IPS-NIHi7 (cell line): ENCODE data around the gene ADCY1.
A peak's percentile ranks its signal among the peaks of the same experiment; 100 is the strongest.
"Not testable (repeated sequence)": the region's sequence is repeated elsewhere in the genome, so short reads cannot be mapped to it uniquely, and the experiment has no call there.

Source experiments
- DNase-seq: peaks from one replicate; pipeline ENCODE4 v3.0.0; 2012; ENCODE audit warnings: mixed read lengths; ENCODE audit errors: extremely low spot score

ADCY1 gene

GRCh38 chr7:45710271-45711160 lies 136.3 kb downstream of the ADCY1 start:
- no peak for DNase-seq

DNA sequence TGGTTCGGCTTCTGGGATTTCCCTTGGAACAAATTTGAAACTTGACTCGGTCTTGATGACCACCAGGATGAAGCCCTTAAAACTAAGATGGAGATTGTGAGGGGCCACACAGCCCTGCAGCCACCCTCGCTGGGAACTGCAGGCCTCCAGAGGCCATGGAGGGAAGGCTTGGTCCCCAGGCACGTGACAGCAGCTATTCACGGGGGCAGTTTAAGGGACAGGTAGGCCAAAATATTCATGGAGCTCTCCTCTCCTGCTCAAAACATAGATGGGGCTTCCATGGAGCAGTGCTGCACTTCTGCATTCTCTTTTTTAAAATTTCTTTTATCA lies 137.0 kb downstream of the ADCY1 start:
- no peak for DNase-seq

GRCh38 chr7:45712057-45712689 lies 138.0 kb downstream of the ADCY1 start:
- DNase-seq: no peak

DNA sequence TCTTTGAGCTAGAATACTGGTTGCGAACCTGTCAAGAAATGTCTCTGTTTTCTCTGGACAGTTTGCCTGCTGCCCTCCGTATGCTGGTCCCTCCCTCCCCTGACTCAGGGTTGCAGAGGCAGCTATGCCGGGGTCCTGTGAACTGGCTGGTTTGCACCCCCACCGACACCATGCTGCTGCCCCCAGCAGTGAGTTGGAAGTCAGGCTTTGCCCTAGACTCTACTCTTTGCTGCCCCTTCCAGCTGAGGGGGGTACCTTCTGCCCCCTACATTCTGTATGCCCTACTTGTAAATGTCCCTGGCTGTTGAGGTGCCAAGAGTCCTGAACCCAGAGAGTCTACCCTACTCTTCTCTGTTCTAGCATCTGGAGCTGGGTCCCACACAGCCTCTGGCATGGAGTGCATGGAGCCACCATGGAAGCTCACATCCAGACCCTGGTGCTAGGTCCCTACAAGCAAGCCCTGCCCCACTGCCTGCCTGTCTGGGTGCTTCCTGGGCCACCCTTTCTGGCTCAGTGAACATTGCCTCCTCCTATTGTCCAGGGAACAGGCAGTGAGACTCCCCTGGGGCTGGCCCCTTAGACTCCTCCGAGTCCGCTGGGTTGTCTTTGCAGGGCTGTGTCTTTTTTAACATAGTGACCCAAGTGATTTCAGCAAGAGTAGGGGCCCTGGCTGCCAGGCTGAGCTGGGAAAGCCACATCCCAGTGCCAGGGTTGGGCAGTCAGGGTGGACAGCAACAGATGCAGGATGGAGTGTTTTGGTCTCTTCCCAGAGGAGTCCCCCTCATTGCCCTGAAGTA lies 138.9 kb downstream of the ADCY1 start:
- DNase-seq: no peak

- no peak for DNase-seq
These were observed 139.7 kb downstream of the ADCY1 start for GRCh38 chr7:45713669-45714520.

GRCh38 chr7:45714521-45714820 lies 140.3 kb downstream of the ADCY1 start:
- DNase-seq: no peak

DNA sequence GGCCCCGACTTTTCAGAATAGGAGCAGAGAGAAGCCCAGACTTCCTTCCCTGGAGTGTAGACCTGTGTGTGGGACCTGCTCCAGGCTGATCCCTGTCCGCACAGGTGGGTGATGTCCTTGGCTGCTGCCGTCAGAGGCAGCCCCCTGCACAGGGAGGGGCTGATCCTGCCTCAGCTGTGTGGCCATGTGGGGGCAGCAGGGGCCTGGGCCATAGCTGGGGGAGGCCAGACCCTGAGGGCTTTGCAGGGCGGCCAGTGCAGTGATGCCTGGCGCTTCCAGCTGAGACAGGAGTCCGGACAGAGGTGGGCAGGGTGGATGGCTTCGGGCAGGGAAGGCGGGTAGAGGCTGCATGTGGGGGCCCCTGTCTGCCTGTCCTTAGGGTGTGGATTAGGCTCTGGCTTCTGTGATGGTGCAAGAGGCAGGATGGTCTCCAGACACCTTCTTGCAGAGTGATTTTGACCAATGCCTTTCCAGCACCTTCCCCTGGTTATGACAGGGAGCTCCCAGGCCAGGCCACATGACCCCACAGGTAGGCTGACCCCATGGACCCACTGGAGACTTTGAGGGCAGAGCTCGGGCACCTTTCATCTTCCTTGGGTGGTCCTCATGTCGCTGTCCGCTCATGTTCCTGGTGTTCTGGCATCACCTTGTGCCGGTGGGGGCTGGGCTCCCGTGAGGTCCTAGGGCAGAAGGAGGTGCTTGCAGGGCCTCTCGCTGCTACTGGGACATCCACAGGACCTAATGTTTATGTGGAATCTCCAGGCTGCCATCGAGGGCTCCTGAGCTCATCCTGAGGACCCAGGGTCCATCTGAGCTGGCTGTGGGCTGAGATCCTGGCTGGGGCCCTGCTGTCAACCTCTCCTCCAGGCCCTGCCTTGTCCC lies 141.5 kb downstream of the ADCY1 start:
- no peak for DNase-seq

DNA sequence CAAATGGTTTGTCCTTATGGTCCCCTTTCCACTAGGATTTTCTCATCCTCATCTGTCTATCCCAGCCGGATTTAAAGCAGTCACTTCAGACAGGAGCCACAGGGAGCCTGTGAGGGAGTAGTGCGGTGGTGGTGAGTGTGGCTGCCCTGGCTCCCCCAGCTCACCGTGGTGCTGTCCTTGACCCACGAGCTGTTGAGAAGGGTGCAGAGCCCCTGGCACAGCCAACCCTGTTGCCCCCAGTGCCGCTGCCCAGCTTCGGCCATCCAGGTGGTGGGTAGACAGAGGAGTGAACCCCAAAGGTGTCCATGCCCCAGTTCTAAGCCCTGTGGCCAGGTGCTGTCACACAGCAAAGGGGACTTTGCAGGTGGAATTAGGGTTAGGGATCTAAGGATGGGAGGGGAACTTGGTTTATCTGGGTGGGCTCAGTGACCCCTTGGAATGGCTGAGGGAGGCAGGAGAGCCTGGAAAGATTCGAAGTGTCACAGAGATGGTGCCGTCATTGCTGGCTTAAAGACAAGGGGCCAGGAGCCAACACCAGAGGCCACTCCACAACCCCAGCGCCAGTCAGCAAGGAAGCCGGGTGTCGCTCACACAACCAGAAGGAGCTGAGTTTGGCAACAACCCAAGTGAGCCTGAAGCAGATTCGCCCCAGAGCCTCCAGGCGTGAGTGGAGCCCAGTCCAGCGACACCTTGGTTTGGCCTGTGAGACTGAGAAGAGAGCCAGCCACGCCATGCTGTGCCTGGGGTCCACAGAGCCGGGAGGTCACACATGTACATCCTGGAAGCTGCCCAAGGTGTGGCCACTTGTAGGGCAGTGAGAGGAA lies 142.4 kb downstream of the ADCY1 start:
- no peak for DNase-seq

- no peak for DNase-seq
These were observed 143.5 kb downstream of the ADCY1 start for GRCh38 chr7:45717537-45718235.

GRCh38 chr7:45718464-45719330 lies 144.5 kb downstream of the ADCY1 start:
- no peak for DNase-seq

DNA sequence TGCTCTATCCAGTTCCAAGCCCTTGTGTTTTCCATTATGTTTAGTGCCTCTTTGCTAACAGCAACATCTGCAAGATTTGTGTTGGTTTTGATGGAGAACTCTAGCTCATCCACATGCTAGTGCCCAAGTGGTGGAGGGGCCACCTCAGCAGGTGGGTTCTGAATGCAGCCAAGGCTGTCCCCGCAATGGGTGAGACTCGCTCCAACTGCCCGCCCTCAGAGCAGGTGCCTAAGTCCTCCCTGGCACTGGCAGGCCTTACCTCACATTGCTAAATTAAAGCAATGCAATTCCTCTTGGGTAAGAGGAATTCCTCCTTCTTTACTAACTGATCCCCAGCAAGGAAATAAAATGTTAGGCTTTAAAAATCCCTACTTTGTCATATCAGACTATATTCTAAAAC lies 146.8 kb downstream of the ADCY1 start:
- peak; percentile 1 for DNase-seq

DNA sequence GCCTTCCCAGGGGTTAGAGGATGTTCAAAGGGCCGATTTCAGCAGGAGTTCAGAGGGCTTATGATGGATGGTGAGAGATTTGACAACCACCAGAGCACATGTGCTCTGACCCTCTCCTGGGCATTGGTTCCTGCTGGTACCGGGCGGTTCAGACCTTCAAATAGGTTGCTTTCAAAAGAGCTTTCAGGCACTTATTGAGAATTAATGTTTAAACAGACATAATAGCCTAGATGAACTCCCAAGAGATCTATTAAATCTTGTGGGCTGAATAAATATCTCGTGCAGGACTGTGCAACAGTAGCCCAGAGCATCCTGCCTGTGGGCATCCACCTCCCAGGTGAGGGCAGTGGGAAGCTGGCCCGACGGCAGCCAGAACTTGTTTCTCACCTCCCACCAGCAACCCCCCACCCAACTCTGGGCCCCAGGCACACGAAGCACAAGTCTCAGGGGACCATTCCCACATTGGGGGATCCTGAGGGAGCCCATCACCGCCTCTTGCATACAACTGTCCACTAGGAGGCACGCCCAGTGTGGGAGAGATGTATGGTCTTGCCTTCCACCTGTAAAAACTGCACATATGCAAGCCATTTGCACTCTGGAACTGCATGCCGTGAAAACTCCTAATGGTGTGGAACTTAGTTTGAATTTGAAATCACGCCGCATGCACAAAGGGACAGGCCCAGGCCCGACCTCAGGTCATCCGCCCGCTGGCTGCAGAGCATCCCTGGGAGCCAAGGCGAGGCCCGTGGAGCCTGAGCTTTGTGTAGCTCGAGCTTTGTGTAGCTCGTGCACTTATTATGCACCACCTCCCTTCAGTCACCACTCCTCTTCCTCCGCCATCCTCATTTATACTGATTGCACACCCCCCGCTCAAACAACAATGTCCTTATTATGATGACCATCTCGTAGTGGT lies 147.8 kb downstream of the ADCY1 start:
- DNase-seq: peak; percentile 10

DNA sequence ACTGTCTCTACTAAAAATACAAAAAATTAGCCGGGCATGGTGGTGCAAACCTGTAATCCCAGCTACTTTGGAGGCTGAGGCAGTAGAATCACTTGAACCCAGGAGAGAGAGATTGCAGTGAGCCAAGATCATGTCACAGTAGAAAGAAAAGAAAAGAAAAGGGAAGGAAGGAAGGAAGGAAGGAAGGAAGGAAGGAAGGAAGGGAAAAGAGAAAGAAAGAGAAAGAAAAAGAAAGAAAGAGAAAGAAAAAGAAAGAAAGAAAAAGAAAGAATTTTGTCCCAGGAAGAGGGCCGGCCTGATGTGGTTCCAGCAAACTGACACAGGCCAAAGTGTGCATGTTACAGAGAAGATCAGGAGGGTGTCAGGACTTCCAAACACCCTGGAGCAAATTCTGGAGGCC lies 151.1 kb downstream of the ADCY1 start:
- not testable (repeated sequence) for DNase-seq

- DNase-seq: peak; percentile 1
These were observed 152.7 kb downstream of the ADCY1 start for GRCh38 chr7:45726883-45727282.

- not testable (repeated sequence) for DNase-seq
These were observed 157.7 kb downstream of the ADCY1 start for GRCh38 chr7:45731692-45732443.

- DNase-seq: not testable (repeated sequence)
These were observed 164.8 kb downstream of the ADCY1 start for GRCh38 chr7:45738920-45739319.
